GM19328 (cell line): ENCODE results near the gene TWIST2.

Experiments
- ATAC-seq: cut with Tn5 transposase; IDR thresholded peaks from one replicate; pipeline ENCODE4 v1.9.1; 2021; ENCODE audit warnings: mild to moderate bottlenecking, moderate library complexity; ENCODE audit not compliant: unreplicated experiment

The TWIST2 gene

DNA sequence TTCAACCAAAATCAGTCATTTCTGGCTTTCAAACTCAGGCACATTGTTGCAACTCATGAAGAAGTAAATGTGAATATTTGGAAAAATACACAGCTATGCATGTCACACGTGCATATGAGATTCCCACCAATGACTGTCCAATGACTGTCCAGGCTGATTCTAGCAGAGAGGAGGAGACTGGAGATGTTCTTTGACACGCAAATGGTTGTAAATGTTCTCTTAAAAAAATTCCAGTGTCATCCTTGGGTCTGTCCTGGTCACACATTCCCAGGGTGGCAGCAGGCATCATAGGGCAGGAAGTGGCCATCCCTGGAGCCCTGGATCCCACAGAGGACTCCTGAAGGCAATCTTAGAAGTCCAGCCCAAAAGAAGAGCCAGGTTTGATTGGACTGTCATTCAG, 40.9 kb downstream of the TWIST2 start:
- no peak for ATAC-seq

GRCh38 chr2:238890131-238890530, 42.2 kb downstream of the TWIST2 start:
- no peak for ATAC-seq

- ATAC-seq = no peak
These were observed 43.0 kb downstream of the TWIST2 start for GRCh38 chr2:238890618-238891456.

- no peak for ATAC-seq
These were observed 43.7 kb downstream of the TWIST2 start for GRCh38 chr2:238891457-238892203.

GRCh38 chr2:238892204-238892500, 44.3 kb downstream of the TWIST2 start:
- no peak for ATAC-seq

- no peak for ATAC-seq
These were observed 44.9 kb downstream of the TWIST2 start for GRCh38 chr2:238892796-238893195.

DNA sequence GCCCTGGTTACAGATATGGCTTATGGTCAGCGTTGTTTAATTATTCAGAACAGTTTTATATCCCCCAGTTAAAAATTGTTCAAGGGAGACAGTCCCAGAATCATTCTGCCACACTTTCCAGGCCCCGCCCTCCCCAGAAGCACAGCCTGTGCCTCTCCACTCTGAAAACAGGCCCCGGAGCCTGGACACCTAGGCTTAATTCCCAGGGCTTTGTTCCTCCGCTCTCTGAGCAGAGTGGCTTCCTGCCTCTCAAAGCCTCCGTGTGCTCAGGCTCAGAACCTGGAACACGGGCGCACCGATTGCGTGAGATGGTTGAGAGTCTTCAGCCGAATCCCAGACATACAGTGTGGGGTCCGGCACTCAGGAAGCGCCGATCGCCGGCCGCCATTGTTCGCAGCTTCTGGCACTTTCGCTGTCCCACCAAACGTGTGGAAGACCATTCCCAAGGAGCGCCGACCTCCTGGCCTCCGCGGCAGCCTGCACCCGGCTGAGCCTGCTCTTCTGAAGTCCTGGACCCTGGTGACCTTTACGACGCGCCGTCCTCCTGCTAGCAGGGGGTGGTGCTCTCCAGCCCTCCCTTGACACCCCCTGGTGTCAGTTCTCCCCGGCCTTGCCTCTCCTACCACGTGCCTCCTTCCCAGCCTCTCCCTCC, 45.6 kb downstream of the TWIST2 start:
- no peak for ATAC-seq

DNA sequence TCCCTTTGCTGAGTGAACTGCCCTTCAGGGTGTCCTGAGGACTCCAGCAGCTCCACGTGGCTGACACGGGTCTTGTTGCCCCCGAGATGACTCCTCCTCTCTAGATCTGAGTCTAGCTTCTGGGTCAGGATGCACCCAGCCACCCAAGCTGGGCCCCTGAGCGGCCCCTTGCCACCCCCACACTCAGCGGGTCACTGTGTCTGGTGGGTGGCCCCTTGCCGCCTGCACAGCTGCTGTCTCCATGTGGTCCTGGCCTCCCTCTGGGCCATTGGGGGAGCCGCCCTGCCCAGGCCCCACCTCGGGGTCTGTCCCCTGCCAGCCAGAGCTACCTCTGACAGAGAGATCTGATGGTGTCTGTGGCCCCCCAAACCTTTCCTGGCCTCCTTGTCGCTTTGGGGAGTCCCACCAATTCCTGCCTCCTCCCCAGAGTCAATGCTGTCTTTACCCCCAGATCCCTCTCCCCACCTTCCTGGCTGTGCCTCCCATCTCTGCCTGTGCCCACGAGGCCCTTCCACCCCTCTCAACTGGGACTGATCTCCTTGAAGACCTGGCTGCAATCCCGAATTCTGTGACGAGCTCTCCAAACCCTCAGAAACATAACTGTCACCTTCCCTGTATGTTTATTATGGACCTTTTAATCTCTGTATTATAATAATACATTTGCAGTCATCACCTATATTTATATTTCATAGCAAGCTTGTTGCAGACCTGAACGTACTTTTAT, 46.5 kb downstream of the TWIST2 start:
- no peak for ATAC-seq

GRCh38 chr2:238894950-238895298, 47.0 kb downstream of the TWIST2 start:
- no peak for ATAC-seq

GRCh38 chr2:238895361-238895882, 47.5 kb downstream of the TWIST2 start:
- no peak for ATAC-seq

DNA sequence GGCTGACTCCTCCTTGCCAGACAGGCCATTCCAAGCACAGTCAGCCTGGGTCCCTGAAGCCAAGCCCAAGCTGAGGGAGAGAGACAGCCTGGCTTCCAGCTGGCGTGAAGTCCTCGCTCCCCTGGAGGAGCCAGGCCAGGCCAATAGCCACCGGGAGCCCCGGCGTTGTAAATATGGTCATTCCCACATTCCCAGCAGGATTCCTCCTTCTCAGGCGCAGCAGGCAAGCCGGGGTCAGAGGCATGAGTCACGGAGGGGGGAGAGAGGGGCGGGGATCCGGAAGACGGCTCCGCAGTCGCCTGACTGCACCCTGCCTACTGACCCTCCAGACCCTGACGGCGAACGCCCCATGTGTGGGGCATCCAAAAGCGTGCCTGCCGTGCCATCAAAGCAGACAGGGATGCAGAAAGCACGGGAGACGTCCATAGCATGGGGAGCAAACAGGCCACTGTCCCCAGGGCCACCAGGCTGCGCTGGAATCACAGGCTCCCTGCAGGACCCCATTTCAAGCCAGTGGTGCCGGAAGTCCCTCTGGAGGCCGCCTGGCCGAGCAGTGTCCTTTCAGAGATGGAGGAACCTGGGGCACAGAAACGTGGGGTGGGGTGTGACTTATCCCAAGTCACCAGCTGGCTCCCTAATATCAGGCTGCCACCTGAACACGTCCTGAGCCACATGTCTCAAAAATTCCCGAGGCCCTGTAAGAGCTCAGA, 48.2 kb downstream of the TWIST2 start:
- no peak for ATAC-seq

- ATAC-seq = no peak
These were observed 48.8 kb downstream of the TWIST2 start for GRCh38 chr2:238896641-238897040.

DNA sequence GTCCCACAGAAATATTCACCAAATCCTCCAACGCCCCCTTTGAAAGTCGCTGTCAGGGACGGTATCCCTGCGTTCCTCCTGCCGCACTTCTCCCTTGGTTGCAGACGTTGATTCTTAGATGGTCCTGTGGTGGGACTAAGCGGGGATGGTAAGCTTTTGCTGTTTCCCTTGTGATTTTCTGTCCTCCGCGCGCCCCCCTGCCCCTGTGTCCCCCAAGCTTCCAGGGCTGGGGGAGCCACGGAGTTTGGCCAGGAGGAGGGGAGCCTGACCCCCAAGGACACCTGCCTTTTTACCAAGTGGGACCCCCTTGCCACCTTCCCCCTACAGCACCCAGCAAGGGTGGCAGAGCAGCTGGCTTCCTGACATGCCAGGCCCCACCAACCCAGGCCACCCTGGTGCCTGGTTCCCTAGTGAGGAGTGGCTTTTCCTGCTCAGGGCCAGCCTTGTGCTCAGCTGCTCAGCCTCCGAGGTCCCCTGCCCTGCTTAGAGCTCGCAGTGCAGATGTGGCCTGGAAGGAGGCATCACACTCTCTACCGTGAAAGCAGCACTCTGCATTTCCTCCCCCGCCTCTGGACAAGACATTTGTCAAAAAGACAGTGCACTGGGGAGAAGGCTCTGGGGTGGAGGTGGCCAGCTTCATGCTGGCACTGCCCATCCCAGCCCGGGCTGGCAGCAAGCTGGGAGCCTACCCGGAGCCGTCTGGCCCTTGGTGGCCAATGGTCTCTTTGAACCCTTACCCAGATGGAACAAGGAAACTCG, 49.4 kb downstream of the TWIST2 start:
- no peak for ATAC-seq

DNA sequence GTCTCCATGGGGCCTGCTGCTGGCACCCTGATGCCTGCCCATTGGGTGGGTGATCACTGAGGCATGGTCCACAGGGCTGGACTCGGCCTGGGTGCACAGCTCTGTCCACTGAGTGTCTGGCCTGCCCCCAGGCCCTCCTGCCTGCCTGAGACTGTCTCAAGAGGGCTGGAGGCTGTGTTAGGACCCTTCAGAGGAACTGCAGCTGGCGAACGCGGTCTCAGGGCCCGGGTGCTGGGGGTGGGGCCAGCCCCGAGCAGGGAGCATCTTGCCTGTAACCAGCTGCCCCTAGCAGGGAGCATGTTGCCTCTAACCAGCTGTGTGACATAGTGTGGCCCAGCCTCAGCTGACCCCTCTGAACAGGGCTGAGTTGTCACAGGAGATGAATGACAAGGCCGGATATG, 50.0 kb downstream of the TWIST2 start:
- no peak for ATAC-seq

GRCh38 chr2:238898534-238899281, 50.8 kb downstream of the TWIST2 start:
- no peak for ATAC-seq

DNA sequence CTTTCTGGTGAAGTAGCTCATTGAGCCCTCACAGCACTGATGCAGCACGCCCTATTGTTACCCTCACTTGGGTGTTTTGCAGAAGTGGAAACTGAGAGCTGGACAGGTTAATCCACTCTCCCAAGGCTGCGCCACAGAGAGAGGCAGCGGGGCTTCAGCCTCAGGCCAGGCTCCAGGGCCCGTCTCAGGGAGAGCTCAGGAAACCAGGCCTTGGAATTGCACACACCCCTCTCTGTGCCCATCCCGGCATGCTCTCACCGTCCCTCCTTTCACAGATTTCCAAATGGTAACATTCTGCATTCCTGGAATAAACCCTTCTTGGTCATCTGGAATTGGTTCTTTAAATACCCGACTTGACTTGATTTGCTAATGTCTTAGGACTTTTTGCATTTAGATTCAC, 51.5 kb downstream of the TWIST2 start:
- no peak for ATAC-seq

DNA sequence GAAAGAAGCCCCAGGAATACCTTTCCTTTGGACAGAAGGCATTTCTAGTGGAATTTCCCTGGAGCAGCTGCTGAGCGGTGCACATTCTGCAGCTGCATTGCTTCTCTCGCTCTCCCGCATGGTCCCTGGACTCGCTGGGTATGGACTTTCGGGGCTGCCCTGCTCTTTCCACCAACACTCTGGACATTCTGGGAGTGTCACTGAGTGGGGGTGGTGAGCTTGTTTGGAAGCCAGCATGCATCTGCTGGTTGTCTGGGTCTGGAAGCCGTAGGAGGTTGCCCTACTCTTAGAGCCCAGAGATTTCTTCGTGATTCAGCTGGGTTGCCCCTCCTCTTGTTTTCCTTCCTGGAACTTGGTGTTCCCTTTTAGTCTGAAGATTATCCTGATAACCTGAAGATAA, 52.6 kb downstream of the TWIST2 start:
- ATAC-seq = no peak

DNA sequence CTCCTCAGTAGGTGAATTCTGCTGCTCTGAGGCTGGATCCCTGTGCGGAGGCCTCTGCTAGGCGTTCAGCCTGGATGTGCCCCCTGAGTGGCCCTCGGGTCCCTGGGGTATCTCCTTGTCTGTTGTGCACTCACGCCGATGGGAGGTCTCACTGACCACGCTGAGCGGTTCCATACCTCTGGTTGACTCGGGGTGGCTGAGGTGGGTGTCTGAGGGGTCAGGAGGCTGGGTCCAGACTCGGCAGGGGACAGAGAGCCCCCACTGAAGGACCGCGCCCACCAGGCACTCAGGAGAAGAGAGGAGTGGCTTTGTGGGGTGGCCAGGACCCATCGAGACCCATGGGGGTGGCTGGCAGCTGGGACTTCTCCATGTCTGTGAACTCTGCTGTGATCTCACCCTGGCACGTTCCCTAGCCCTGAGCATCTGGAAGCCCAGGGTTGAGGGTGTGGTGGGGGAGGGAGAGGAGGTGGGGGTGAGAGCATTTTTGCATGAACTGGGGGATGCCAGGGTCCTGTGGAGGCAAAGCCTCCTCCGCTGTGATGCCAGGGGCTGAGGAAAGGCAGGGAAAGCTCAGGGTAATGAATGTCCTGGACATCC, 53.7 kb downstream of the TWIST2 start:
- no peak for ATAC-seq

GRCh38 chr2:238902285-238902684, 54.4 kb downstream of the TWIST2 start:
- no peak for ATAC-seq
